ENCODE measurements around the gene EML3.

Gene EML3

DNA sequence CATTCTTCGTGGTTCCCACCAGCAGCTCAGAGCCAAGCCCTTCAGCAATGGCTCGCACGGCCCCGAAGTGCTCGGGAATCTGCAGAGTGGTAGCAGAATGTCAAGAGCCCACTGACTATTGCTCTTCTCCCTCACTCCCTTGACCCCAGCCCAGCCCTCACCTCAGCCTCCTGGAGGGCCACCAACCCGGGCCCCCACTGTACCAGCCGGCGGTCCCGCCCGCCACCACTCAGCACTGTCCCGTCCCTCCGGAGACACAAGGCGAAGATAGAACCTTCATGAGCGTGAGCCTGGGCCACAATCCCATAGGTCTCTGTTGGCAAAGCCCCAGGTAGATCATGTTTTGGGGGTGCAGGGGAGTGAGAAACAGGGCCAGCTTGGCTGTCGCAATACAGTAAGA is 6.7 kb downstream of the EML3 start:
- peaks cover 3% of the 10 kb centered on the region; the same call in 1 of the 2 replicates for H3K27me3 ChIP-seq (ENCODE audit: control insufficient read depth, insufficient read depth, low read length)
- H3K4me3 ChIP-seq (ENCODE audit: low read length): no peak overlapping the region
- H3K36me3 ChIP-seq (ENCODE audit: control insufficient read depth, insufficient read depth, low read length): no peaks in the 10 kb centered on the region
- H3K4me1 ChIP-seq (ENCODE audit: control insufficient read depth, insufficient read depth, low read length): no peaks in the 10 kb centered on the region; the same call in 1 of the 2 replicates
- WGBS (ENCODE audit: insufficient coverage, insufficient read length): no CpG with 5 or more reads among the region's 15 CpGs
- H3K9me3 ChIP-seq (ENCODE audit: control insufficient read depth, insufficient read depth, low read length): no peaks in the 10 kb centered on the region
- no peak for DNase-seq (ENCODE audit: low read depth, low spot score)
- H3K27ac ChIP-seq (ENCODE audit: low read length): no peak overlapping the region

DNA sequence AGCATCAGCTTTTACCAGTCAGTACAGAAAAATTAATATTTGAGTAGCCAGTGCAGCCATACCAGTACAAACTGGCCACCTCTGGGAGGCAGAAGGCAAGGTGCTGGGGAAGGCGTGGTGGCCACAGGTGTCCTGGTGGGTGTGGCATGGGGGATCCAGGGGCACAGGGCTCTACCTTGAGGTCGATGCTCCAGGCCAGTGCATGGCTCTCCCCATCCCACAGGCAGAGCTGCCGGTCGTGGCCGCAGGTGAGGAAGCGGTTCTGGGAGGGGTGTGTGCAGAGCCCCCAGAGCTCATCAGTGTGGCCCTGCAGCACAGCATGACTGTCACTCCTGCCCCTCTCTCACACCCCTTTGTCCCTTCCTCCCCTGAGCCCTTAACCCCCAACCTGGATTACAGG is 7.1 kb downstream of the EML3 start:
- no CpG with 5 or more reads among the region's 6 CpGs for WGBS (ENCODE audit: insufficient coverage, insufficient read length)
- peaks cover 3% of the 10 kb centered on the region; the same call in 1 of the 2 replicates for H3K27me3 ChIP-seq (ENCODE audit: control insufficient read depth, insufficient read depth, low read length)
- no peak overlapping the region for H3K4me3 ChIP-seq (ENCODE audit: low read length)
- H3K27ac ChIP-seq (ENCODE audit: low read length): no peak overlapping the region
- no peak for DNase-seq (ENCODE audit: low read depth, low spot score)
- no peaks in the 10 kb centered on the region for H3K4me1 ChIP-seq (ENCODE audit: control insufficient read depth, insufficient read depth, low read length)
- H3K36me3 ChIP-seq (ENCODE audit: control insufficient read depth, insufficient read depth, low read length): no peaks in the 10 kb centered on the region
- no peaks in the 10 kb centered on the region for H3K9me3 ChIP-seq (ENCODE audit: control insufficient read depth, insufficient read depth, low read length)

DNA sequence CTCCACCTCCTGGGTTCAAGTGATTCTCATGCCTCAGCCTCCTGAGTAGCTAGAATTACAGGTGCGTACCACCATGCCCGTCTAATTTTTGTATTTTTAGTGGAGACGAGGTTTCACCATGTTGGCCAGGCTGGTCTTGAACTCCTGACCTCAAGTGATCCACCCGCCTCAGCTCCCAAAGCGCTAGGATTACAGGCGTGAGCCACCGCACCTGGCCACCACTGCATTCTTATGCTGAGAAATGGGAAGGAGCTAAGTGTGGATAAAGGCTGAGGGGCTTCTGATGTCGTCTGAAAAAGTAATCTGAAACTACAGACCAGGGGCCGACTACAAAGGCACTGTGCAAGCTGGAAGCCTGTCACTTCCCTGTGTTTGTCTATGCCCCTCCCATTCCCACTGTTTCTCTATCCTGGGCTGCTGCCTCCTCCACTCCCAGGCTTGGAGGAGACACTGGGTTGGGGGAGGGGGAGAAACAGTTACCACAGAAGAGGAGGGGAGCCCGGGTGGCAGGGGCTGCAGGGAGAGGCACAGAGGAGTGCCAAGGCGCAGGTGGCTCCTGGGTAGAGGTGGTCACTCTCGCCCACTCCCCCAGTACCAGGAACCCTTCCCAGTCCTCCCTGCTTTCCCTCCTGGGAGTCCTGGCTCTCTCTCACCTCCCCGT is 8.0 kb downstream of the EML3 start:
- H3K27me3 ChIP-seq (ENCODE audit: control insufficient read depth, insufficient read depth, low read length): peaks cover 3% of the 10 kb centered on the region; the same call in 1 of the 2 replicates
- H3K4me3 ChIP-seq (ENCODE audit: low read length): no peak overlapping the region
- WGBS (ENCODE audit: insufficient coverage, insufficient read length): no CpG with 5 or more reads among the region's 13 CpGs
- no peaks in the 10 kb centered on the region for H3K9me3 ChIP-seq (ENCODE audit: control insufficient read depth, insufficient read depth, low read length)
- DNase-seq (ENCODE audit: low read depth, low spot score): no peak
- H3K4me1 ChIP-seq (ENCODE audit: control insufficient read depth, insufficient read depth, low read length): peaks cover 3% of the 10 kb centered on the region; the same call in 1 of the 2 replicates
- no peaks in the 10 kb centered on the region for H3K36me3 ChIP-seq (ENCODE audit: control insufficient read depth, insufficient read depth, low read length)
- no peak overlapping the region for H3K27ac ChIP-seq (ENCODE audit: low read length)

- no CpG with 5 or more reads among the region's 8 CpGs for WGBS (ENCODE audit: insufficient coverage, insufficient read length)
- Histone ChIP-seq H3K4me1 (ENCODE audit: control insufficient read depth, insufficient read depth, low read length) (peaks cover 4% of the 10 kb centered on the region; the same call in 1 of the 2 replicates), H3K36me3 (ENCODE audit: control insufficient read depth, insufficient read depth, low read length) (no peaks in the 10 kb centered on the region)
Measured at GRCh38 chr11:62603776-62604299, 8.7 kb downstream of the EML3 start.

GRCh38 chr11:62603072-62603408 is 9.5 kb downstream of the EML3 start:
- Histone ChIP-seq H3K36me3 (ENCODE audit: control insufficient read depth, insufficient read depth, low read length) (peaks cover 3% of the 10 kb centered on the region; the same call in 1 of the 2 replicates), H3K4me3 (ENCODE audit: low read length) (peak overlapping the region; percentile 28; the same call in 1 of the 2 replicates), H3K27me3 (ENCODE audit: control insufficient read depth, insufficient read depth, low read length) (peaks cover 3% of the 10 kb centered on the region; the same call in 1 of the 2 replicates), H3K9me3 (ENCODE audit: control insufficient read depth, insufficient read depth, low read length) (no peaks in the 10 kb centered on the region), H3K4me1 (ENCODE audit: control insufficient read depth, insufficient read depth, low read length) (peaks cover 4% of the 10 kb centered on the region; the same call in 1 of the 2 replicates), H3K27ac (ENCODE audit: low read length) (no peak overlapping the region)
- DNase-seq (ENCODE audit: low read depth, low spot score): no peak
- no CpG with 5 or more reads among the region's 13 CpGs for WGBS (ENCODE audit: insufficient coverage, insufficient read length)

More at GRCh38 chr11:62603776-62604299, 8.7 kb downstream of the EML3 start:
- Histone ChIP-seq H3K4me3 (ENCODE audit: low read length) (no peak overlapping the region), H3K27me3 (ENCODE audit: control insufficient read depth, insufficient read depth, low read length) (peaks cover 3% of the 10 kb centered on the region; the same call in 1 of the 2 replicates), H3K27ac (ENCODE audit: low read length) (no peak overlapping the region), H3K9me3 (ENCODE audit: control insufficient read depth, insufficient read depth, low read length) (no peaks in the 10 kb centered on the region)
- no peak for DNase-seq (ENCODE audit: low read depth, low spot score)

GRCh38 chr11:62602141-62603071 is 10.2 kb downstream of the EML3 start:
- Histone ChIP-seq H3K27ac (ENCODE audit: low read length) (no peak overlapping the region), H3K4me3 (ENCODE audit: low read length) (peak overlapping the region; percentile 28; the same call in 1 of the 2 replicates), H3K4me1 (ENCODE audit: control insufficient read depth, insufficient read depth, low read length) (peaks cover 4% of the 10 kb centered on the region; the same call in 1 of the 2 replicates), H3K9me3 (ENCODE audit: control insufficient read depth, insufficient read depth, low read length) (no peaks in the 10 kb centered on the region), H3K27me3 (ENCODE audit: control insufficient read depth, insufficient read depth, low read length) (peaks cover 3% of the 10 kb centered on the region; the same call in 1 of the 2 replicates), H3K36me3 (ENCODE audit: control insufficient read depth, insufficient read depth, low read length) (peaks cover 9% of the 10 kb centered on the region; the same call in 1 of the 2 replicates)
- no peak for DNase-seq (ENCODE audit: low read depth, low spot score)
- no CpG with 5 or more reads among the region's 96 CpGs for whole genome bisulfite sequencing (ENCODE audit: insufficient coverage, insufficient read length)

- peaks cover 3% of the 10 kb centered on the region; the same call in 1 of the 2 replicates for H3K27me3 ChIP-seq (ENCODE audit: control insufficient read depth, insufficient read depth, low read length)
- peak; percentile 95 for DNase-seq (ENCODE audit: low read depth, low spot score)
- H3K9me3 ChIP-seq (ENCODE audit: control insufficient read depth, insufficient read depth, low read length): no peaks in the 10 kb centered on the region
- H3K4me3 ChIP-seq (ENCODE audit: low read length): peak within 1 kb of the TSS; percentile 94
- H3K27ac ChIP-seq (ENCODE audit: low read length): no peak within 1 kb of the TSS
- no CpG with 5 or more reads among the region's 83 CpGs for WGBS (ENCODE audit: insufficient coverage, insufficient read length)
- H3K36me3 ChIP-seq (ENCODE audit: control insufficient read depth, insufficient read depth, low read length): peaks cover 14% of the 10 kb centered on the region
- H3K4me1 ChIP-seq (ENCODE audit: control insufficient read depth, insufficient read depth, low read length): peaks cover 4% of the 10 kb centered on the region; the same call in 1 of the 2 replicates
Measured at GRCh38 chr11:62601372-62602140, 11.0 kb downstream of the EML3 start, which contains the start of gene MTA2. Gene MTA2, minus strand, starts transcription at chr11:62601865. Its CDS starts 415 bp downstream, at chr11:62601450.

- Histone ChIP-seq H3K27me3 (ENCODE audit: control insufficient read depth, insufficient read depth, low read length) (peaks cover 3% of the 10 kb centered on the region; the same call in 1 of the 2 replicates), H3K4me1 (ENCODE audit: control insufficient read depth, insufficient read depth, low read length) (peaks cover 4% of the 10 kb centered on the region; the same call in 1 of the 2 replicates), H3K27ac (ENCODE audit: low read length) (no peak overlapping the region), H3K36me3 (ENCODE audit: control insufficient read depth, insufficient read depth, low read length) (peaks cover 19% of the 10 kb centered on the region), H3K9me3 (ENCODE audit: control insufficient read depth, insufficient read depth, low read length) (no peaks in the 10 kb centered on the region), H3K4me3 (ENCODE audit: low read length) (peak overlapping the region; percentile 94)
- WGBS (ENCODE audit: insufficient coverage, insufficient read length): no CpG with 5 or more reads among the region's 30 CpGs
- no peak for DNase-seq (ENCODE audit: low read depth, low spot score)
Measured at GRCh38 chr11:62601122-62601371, 11.5 kb downstream of the EML3 start.

DNA sequence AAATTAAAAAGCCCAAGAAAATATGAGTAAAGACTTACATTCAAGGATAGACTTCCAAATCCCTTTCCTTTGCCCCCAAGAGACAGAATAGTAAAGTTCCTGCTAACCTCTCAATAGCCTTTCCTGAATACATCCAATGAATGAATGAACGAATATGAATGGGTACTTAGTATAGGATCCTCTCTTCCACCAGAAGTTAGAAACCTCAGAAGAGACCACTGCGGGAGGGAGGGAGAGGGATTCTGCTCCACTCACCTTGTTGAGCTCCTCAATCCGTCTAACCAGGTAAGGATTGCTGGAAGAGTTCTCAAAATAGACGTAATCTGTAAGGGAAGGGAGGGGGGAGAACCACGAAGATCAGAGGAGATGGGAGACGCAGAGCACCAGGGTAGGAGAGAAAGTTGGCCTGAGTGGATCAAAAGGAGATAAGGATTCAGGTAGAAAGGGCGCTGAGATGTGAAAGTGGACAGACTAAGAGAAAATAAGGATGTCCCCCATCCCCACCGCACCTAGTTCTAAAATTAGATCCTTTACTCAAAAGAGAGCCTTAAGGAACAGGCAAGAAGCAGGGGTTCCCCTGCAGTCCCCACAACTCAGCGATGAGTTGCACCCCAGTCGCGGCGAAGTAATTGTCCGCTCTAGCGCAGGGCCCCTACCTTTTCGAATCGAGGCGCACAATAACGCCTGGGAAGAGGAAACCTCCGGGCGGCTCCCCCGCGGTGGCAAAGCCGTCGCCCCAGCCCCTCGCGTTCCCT is 12.0 kb downstream of the EML3 start:
- WGBS (ENCODE audit: insufficient coverage, insufficient read length): no CpG with 5 or more reads among the region's 26 CpGs
- Histone ChIP-seq H3K36me3 (ENCODE audit: control insufficient read depth, insufficient read depth, low read length) (peaks cover 25% of the 10 kb centered on the region), H3K9me3 (ENCODE audit: control insufficient read depth, insufficient read depth, low read length) (no peaks in the 10 kb centered on the region), H3K27ac (ENCODE audit: low read length) (no peak overlapping the region), H3K4me3 (ENCODE audit: low read length) (peak overlapping the region; percentile 94), H3K4me1 (ENCODE audit: control insufficient read depth, insufficient read depth, low read length) (peaks cover 4% of the 10 kb centered on the region; the same call in 1 of the 2 replicates), H3K27me3 (ENCODE audit: control insufficient read depth, insufficient read depth, low read length) (peaks cover 3% of the 10 kb centered on the region; the same call in 1 of the 2 replicates)
- DNase-seq (ENCODE audit: low read depth, low spot score): no peak

All from iPS DF 6.9 (cell line).